SK-N-SH treated with all-trans-retinoic acid at 6 μM for 48 hours (cell line): ENCODE results near the gene FBXL19.

Source experiments
- CSDC2 ChIP-seq: fragments of 250-450 bp; sonication (Bioruptor Pico); IDR thresholded peaks from 2 replicates; pipeline ENCODE4 v1.5.0; 2020; ENCODE audit warnings: mild to moderate bottlenecking, moderate library complexity
- ZFP3 ChIP-seq: fragments of 250-450 bp; sonication (Bioruptor Pico); IDR thresholded peaks from 2 replicates; pipeline ENCODE4 v1.5.0; 2020; ENCODE audit warnings: mild to moderate bottlenecking, moderate library complexity
- ZFP30 ChIP-seq: fragments of 450-650 bp; formaldehyde crosslinking; IDR thresholded peaks from 2 replicates; pipeline ENCODE4 v1.5.0; 2022; ENCODE audit warnings: mild to moderate bottlenecking, moderate library complexity
- TF ChIP-seq, protein P1 (sequence below): fragments of 250-450 bp; sonication (Bioruptor Pico); IDR thresholded peaks from 2 replicates; pipeline ENCODE4 v1.8.0; 2020; ENCODE audit warnings: mild to moderate bottlenecking, moderate library complexity, borderline replicate concordance

DNA sequence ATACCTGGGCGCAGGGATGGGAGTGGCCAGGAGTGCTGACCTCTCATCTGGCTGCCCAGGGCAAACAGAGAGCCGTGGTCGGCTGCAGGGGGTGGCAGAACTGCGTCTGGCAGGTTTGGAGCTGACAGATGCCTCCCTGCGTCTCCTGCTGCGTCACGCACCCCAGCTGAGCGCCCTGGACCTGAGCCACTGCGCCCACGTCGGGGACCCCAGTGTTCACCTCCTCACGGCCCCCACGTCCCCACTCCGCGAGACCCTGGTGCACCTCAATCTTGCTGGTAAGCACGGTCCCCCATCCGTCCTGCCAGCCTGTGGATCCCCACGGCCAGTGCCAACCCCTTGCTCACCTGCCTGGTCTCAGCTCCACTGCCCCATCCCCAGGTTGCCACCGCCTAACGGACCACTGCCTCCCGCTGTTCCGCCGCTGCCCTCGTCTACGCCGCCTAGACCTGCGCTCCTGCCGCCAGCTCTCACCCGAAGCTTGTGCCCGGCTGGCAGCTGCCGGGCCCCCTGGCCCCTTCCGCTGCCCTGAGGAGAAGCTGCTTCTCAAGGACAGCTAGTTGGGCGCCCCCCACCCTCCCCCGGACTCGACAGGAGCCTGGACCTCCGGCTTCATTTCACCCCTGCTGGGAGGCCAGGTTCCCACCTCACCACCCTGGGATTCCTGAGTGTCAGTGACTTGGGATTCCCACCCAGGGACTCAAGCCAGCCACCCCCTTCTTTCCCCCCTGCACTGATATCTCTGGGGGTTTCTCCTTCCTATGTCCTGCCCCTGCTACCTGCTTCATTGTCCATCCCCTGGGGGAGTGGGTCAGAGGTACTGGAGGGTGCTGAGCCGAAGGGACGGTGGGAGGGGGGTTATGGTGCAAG, 23.5 kb downstream of the FBXL19 start:
- no peak for TF ChIP-seq ZFP30
- TF ChIP-seq, protein P1, sequence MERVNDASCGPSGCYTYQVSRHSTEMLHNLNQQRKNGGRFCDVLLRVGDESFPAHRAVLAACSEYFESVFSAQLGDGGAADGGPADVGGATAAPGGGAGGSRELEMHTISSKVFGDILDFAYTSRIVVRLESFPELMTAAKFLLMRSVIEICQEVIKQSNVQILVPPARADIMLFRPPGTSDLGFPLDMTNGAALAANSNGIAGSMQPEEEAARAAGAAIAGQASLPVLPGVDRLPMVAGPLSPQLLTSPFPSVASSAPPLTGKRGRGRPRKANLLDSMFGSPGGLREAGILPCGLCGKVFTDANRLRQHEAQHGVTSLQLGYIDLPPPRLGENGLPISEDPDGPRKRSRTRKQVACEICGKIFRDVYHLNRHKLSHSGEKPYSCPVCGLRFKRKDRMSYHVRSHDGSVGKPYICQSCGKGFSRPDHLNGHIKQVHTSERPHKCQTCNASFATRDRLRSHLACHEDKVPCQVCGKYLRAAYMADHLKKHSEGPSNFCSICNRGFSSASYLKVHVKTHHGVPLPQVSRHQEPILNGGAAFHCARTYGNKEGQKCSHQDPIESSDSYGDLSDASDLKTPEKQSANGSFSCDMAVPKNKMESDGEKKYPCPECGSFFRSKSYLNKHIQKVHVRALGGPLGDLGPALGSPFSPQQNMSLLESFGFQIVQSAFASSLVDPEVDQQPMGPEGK = no peak
- no peak for TF ChIP-seq ZFP3 (CRISPR knock-in tag)
- TF ChIP-seq CSDC2 (CRISPR knock-in tag) = no peak
